Measurements from ENCODE around the gene SLC39A6. TPM values are rescaled to one million over a fixed set of nuclear protein-coding genes. Genes with fewer than 3 reads are reported as not detected.
"Not testable (repeated sequence)": the region's sequence is repeated elsewhere in the genome, so short reads cannot be mapped to it uniquely, and the experiment has no call there.

SLC39A6 gene
- total RNA-seq, 1 donor from 2014 or later = 13.4 TPM

- intact Hi-C loops (cut with micrococcal nuclease) = no loop called here
These were observed 19.4 kb downstream of the SLC39A6 start for GRCh38 chr18:36109737-36110136.

DNA sequence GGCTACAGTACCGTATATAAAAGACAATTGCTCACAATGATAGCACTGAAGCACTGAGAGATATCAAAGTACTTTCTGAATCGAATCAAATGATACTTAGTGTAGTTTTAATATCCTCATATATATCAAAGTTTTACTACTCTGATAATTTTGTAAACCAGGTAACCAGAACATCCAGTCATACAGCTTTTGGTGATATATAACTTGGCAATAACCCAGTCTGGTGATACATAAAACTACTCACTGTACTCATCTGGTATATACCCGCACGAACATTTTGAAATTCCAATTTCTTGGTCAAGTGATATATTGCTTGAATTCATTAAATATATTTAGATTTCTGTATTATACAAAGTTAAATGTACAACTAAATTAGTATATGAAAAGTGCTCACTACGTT is 20.5 kb downstream of the SLC39A6 start:
- intact Hi-C loops (cut with micrococcal nuclease) = no loop called here
- no peak for ATAC-seq
- DNase-seq = no peak

More at GRCh38 chr18:36109737-36110136, 19.4 kb downstream of the SLC39A6 start:
- DNase-seq = no peak
- no peak for ATAC-seq

GRCh38 chr18:36108196-36108595 is 20.9 kb downstream of the SLC39A6 start:
- DNase-seq = no peak
- intact Hi-C loops (cut with micrococcal nuclease) = no loop called here
- no peak for ATAC-seq

DNA sequence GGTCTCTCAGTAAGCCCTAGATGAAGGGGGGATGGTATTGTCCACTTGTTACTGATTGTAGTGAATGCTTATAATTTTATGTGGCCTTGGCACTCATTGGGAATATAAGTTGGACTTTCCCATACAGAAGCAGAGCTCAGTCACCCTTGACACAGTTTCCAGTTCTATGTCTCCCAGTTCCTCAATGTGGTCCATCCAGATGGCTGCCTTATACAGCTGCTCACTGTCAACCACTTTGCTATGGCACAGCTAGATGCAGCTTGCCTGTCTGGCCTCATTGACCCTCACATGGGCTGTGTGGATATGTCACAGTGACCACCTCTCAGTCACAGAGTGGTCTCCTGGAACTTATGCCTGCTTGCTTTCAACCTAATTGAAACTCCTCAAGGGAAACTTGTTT is 21.7 kb downstream of the SLC39A6 start:
- intact Hi-C loops (cut with micrococcal nuclease) = no loop called here
- no peak for ATAC-seq
- DNase-seq = no peak

DNA sequence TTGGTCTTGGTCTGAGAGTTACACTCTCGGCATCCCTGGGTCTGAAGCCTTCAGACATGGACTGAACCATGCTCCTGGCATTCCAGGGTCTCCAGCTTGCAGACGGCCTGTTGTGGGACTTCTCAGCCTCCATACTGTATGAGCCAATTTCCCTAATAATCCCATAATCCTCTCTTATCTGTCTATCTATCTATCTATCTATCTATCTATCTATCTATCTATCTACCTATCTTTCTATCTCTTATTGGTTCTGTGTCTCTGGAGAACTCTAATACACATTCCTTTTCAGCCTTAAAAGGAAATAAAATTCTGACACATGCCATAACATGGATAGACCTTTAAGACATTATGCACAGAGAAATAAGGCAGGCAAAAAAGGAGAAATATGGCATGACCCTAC is 24.4 kb downstream of the SLC39A6 start:
- ATAC-seq = no peak
- intact Hi-C loops (cut with micrococcal nuclease) = no loop called here
- no peak for DNase-seq

- no peak for ATAC-seq
- intact Hi-C loops (cut with micrococcal nuclease) = no loop called here
- no peak for DNase-seq
These were observed 27.2 kb downstream of the SLC39A6 start for GRCh38 chr18:36101943-36102342.

- DNase-seq = no peak
- no peak for ATAC-seq
- intact Hi-C loops (cut with micrococcal nuclease) = no loop called here
These were observed 29.8 kb downstream of the SLC39A6 start for GRCh38 chr18:36099311-36099710.

- intact Hi-C loops (cut with micrococcal nuclease) = loop anchor here (2.0 kb wide), 1 partner anchor 188 kb away; no protein-coding TSS in a partner anchor
- no peak for DNase-seq
- no peak for ATAC-seq
These were observed 32.2 kb downstream of the SLC39A6 start for GRCh38 chr18:36096955-36097354.

DNA sequence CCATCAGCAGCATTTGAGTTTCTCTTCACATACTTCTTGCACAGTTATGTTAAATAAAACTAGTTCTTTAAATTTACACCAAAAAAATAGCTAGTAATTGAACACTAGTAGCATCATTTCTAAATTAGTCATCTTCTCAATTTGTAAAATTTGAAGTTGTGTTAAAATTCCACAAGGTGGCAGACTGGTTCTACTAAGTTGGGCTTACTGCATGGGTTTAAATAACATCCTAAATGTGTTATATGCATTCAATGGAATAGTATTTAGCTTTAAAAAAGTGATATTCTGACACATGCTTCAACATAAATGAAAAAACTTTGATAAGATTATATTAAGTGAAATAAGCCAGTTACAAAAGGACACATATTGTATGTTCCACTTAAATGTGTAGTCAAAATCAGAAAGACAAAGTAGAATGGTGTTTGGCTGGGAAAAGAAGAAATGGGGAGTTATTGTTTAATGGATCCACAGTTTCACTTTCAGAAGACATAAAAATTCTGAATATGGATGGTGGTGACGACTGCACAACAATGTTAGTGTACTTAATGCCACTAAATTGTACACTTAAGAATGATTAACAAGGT is 33.1 kb downstream of the SLC39A6 start:
- no peak for ATAC-seq
- intact Hi-C loops (cut with micrococcal nuclease) = loop anchor here (2.0 kb wide), 1 partner anchor 189 kb away; no protein-coding TSS in a partner anchor
- DNase-seq = no peak

GRCh38 chr18:36094431-36094830 is 34.7 kb downstream of the SLC39A6 start:
- intact Hi-C loops (cut with micrococcal nuclease) = no loop called here
- DNase-seq = no peak
- no peak for ATAC-seq

GRCh38 chr18:36092116-36092515 is 37.0 kb downstream of the SLC39A6 start:
- DNase-seq; intact Hi-C loops (cut with micrococcal nuclease); ATAC-seq: not testable (repeated sequence)

DNA sequence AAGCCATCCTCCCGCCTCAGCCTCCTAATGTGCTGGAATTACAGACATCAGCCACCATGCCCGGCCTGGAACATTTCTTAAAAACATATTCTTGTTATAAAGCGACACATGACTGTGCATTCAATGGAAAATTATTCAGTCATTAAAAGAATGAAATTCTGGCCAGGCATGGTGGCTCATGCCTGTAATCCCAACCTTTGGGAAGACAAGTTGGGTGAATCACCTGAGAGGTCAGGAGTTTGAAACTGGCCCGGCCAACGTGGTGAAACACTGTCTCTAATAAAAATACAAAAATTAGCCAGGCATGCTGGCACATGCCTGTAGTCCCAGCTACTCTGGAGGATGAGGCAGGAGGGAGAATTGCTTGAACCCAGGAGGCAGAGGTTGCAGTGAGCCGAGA is 40.1 kb downstream of the SLC39A6 start:
- ATAC-seq (no peak), DNase-seq (no peak)
- intact Hi-C loops (cut with micrococcal nuclease) = no loop called here

GRCh38 chr18:36088256-36088655 is 40.9 kb downstream of the SLC39A6 start:
- ATAC-seq (no peak), DNase-seq (no peak)
- intact Hi-C loops (cut with micrococcal nuclease) = no loop called here

GRCh38 chr18:36086186-36086585 is 43.0 kb downstream of the SLC39A6 start:
- ATAC-seq = no peak
- intact Hi-C loops (cut with micrococcal nuclease) = no loop called here
- DNase-seq = no peak

- intact Hi-C loops (cut with micrococcal nuclease) = no loop called here
- ATAC-seq (no peak), DNase-seq (no peak)
These were observed 43.9 kb downstream of the SLC39A6 start for GRCh38 chr18:36085195-36085594.

DNA sequence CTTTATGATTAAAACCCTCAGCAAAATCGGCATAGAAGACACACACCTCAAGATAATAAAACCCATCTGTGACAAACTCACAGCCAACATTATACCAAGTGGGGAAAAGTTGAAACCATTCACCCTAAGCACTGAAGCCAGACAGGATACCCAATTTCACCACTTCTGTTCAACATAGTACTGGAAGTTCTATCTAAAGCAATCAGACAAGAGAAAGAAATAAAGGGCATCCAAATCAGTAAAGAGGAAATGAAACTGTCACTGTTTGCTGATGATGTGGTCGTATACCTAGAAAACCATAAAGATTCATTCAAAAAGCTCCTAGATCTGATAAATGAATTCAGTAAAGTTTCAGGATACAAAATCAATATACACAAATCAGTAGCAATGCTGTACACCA is 45.4 kb downstream of the SLC39A6 start:
- no peak for ATAC-seq
- intact Hi-C loops (cut with micrococcal nuclease) = no loop called here

DNA sequence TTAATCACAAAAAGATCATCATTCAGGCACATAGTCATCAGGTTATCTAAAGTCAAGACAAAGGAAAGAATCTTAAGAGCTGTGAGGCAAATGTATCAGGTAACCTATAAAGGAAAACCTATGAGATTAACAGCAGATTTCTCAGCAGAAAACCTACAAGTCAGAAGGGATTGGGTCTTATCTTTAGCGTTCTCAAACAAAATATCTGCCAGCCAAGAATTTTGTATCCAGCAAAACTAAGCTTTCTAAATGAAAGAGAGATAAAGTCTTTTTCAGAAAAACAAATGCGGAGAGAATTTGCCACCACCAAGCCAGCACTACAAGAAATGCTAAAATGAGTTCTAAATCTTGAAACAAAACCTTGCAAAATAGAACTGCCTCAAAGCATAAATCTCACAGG is 48.0 kb downstream of the SLC39A6 start:
- DNase-seq; ATAC-seq; intact Hi-C loops (cut with micrococcal nuclease): not testable (repeated sequence)

More for the DNA sequence above, 45.4 kb downstream of the SLC39A6 start:
- no peak for DNase-seq

- ATAC-seq = no peak
- intact Hi-C loops (cut with micrococcal nuclease) = no loop called here
- no peak for DNase-seq
These were observed 50.2 kb downstream of the SLC39A6 start for GRCh38 chr18:36078751-36079529.

GRCh38 chr18:36077764-36078163 is 51.4 kb downstream of the SLC39A6 start:
- DNase-seq; intact Hi-C loops (cut with micrococcal nuclease); ATAC-seq: not testable (repeated sequence)

DNA sequence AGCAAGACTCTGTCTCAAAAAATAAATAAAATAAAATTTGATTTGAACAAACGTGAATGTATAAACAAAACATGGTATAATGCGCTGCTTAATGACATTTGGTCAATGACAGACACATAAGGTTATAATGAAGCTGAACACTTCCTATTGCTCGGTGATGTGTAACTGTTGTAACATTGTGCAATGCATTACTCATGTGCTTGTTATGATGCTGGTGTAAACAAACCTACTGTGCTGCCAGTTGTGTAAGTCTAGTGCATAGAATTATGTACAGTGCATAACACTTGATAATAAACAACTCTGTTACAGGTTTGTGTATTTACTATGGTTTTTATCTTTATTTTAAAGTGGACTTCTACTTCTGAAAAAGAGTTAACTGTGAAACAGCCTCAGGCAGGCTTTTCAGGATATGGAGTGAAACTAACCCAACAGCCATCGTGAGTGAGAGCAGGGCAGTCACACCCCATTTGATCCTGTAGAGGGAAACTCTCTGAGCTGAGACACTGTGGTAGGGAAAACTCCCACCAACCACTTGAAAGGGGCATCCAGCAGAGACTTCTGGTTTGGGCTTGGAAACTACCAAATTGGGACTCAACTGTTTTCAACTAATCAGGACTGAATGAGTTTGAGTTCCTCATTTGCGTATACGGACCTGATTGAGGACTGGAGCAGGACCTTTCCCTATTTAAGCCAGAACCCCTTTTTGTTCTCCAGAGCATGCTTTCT is 53.1 kb downstream of the SLC39A6 start:
- intact Hi-C loops (cut with micrococcal nuclease) = no loop called here
- ATAC-seq (no peak), DNase-seq (no peak)

All from left ventricle myocardium superior (tissue), 1 donor.